GM20000 (cell line): ENCODE measurements around the gene GALNTL6.

Experiments
- DNase-seq: peaks from one replicate; pipeline ENCODE4 v3.0.0; 2012; ENCODE audit warnings: low spot score
- CTCF ChIP-seq: IDR thresholded peaks from 2 replicates; pipeline ENCODE4 v1.5.1; 2012; ENCODE audit warnings: mild to moderate bottlenecking, control low read depth; ENCODE audit errors: extremely low read depth, missing control alignments

Gene GALNTL6

GRCh38 chr4:172125443-172125842 lies 312.2 kb downstream of the GALNTL6 start:
- DNase-seq = no peak
- no peak for TF ChIP-seq CTCF

GRCh38 chr4:172127168-172127567 lies 314.0 kb downstream of the GALNTL6 start:
- TF ChIP-seq CTCF = no peak
- no peak for DNase-seq

- DNase-seq = no peak
- TF ChIP-seq CTCF = no peak
Observed at GRCh38 chr4:172129593-172129992, 316.4 kb downstream of the GALNTL6 start.

- no peak for DNase-seq
- no peak for TF ChIP-seq CTCF
Observed at GRCh38 chr4:172134521-172134920, 321.3 kb downstream of the GALNTL6 start.

GRCh38 chr4:172141025-172141424 lies 327.8 kb downstream of the GALNTL6 start:
- TF ChIP-seq CTCF = no peak
- DNase-seq = no peak

- DNase-seq = no peak
- TF ChIP-seq CTCF = no peak
Observed at GRCh38 chr4:172142281-172142741, 329.1 kb downstream of the GALNTL6 start.

- DNase-seq = no peak
- no peak for TF ChIP-seq CTCF
Observed at GRCh38 chr4:172143605-172144314, 330.6 kb downstream of the GALNTL6 start.
